ENCODE measurements around the gene HOXC12. TPM values are rescaled to one million over a fixed set of nuclear protein-coding genes. Genes with fewer than 3 reads are reported as not detected.

The HOXC12 gene
- total RNA-seq, 1 donor from 2014 or later, result not detected

DNA sequence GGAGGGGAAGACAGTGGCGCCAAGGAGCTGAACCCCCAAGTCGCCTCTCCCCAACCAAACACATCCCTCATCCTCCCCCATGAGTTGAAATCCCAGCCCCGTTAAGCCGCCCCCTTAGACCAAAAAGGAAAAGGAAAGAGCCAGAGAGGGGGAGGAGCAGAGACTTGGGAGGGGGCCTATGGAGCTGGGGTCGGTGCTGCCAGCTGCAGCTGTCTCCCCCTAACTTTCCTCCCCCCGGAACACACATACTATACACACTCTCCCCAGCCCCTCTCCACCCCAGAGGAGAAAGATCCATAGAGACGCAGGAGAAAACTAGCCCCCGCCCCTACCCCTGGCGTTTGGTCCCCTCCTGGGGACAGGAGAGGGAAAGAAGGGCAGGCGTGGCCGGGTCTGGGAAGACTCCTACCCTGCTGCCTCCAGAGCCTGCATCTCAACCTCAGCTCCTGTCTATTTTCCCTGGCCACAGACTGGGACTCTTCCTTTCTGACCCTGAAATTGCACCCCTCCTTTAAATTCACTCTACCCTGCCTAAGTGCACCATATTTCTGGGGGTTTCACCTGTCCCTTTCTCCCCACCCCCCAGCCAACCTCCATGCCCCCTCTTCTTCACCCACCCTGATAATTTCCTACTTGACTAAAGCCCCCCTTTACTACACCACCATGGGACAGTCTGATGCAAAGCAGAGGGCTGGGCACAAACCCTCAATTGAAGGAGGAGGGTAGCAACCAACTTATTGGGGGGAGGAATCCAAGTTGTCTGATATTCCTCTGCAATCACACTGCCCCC is 43.6 kb downstream of the HOXC12 start:
- TF ChIP-seq CTCF (IDR thresholded peaks at IDR 0.05; ENCODE audit: insufficient read depth, low read length, severe bottlenecking), result no peak
- peaks cover 91% of the 10 kb centered on the region for H3K27me3 ChIP-seq (ENCODE audit: control insufficient read depth, insufficient read depth, low read length)
- FAIRE-seq (no peak), DNase-seq (ENCODE audit: low read depth) (no peak)
- H3K4me3 ChIP-seq (ENCODE audit: low read depth, low read length), result no peak overlapping the region
- H3K36me3 ChIP-seq (ENCODE audit: control insufficient read depth, insufficient read depth, low read length), result no peaks in the 10 kb centered on the region

- TF ChIP-seq CTCF (IDR thresholded peaks at IDR 0.05; ENCODE audit: insufficient read depth, low read length, severe bottlenecking), result no peak
- FAIRE-seq (no peak), DNase-seq (ENCODE audit: low read depth) (no peak)
- Histone ChIP-seq H3K36me3 (ENCODE audit: control insufficient read depth, insufficient read depth, low read length) (no peaks in the 10 kb centered on the region), H3K4me3 (ENCODE audit: low read depth, low read length) (no peak overlapping the region), H3K27me3 (ENCODE audit: control insufficient read depth, insufficient read depth, low read length) (peaks cover 89% of the 10 kb centered on the region)
Observed at GRCh38 chr12:53998900-53999236, 44.2 kb downstream of the HOXC12 start.

DNA sequence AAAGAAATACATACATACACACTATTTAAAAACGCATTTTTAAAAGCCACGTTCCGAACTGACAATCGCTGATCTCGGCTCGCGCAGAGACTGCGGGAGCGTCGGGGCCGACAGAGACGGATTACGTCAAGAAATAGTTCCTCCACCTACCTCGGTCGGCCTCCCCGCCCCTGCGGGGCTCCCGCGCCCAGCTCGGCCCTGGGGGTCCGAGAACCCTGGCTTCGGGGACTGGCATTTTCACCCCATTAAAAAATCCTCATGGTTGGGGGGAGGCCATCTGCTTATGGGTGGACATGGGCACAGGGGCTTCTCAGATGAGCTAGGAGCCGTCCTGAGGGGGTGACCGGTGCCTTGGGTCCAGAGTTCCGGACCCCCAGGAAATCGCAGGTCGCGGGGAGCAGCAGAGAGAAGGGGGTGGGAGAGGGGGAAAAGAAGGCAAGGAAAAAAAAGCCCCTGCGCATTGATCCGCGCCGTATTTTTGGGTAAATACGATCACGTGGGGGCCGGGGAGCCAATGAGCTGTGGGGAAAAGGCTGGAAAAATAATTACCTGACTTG is 44.9 kb downstream of the HOXC12 start:
- Histone ChIP-seq H3K27me3 (ENCODE audit: control insufficient read depth, insufficient read depth, low read length) (peaks cover 89% of the 10 kb centered on the region), H3K36me3 (ENCODE audit: control insufficient read depth, insufficient read depth, low read length) (no peaks in the 10 kb centered on the region), H3K4me3 (ENCODE audit: low read depth, low read length) (no peak overlapping the region)
- TF ChIP-seq CTCF (IDR thresholded peaks at IDR 0.05; ENCODE audit: insufficient read depth, low read length, severe bottlenecking), result no peak
- FAIRE-seq, result no peak
- no peak for DNase-seq (ENCODE audit: low read depth)

DNA sequence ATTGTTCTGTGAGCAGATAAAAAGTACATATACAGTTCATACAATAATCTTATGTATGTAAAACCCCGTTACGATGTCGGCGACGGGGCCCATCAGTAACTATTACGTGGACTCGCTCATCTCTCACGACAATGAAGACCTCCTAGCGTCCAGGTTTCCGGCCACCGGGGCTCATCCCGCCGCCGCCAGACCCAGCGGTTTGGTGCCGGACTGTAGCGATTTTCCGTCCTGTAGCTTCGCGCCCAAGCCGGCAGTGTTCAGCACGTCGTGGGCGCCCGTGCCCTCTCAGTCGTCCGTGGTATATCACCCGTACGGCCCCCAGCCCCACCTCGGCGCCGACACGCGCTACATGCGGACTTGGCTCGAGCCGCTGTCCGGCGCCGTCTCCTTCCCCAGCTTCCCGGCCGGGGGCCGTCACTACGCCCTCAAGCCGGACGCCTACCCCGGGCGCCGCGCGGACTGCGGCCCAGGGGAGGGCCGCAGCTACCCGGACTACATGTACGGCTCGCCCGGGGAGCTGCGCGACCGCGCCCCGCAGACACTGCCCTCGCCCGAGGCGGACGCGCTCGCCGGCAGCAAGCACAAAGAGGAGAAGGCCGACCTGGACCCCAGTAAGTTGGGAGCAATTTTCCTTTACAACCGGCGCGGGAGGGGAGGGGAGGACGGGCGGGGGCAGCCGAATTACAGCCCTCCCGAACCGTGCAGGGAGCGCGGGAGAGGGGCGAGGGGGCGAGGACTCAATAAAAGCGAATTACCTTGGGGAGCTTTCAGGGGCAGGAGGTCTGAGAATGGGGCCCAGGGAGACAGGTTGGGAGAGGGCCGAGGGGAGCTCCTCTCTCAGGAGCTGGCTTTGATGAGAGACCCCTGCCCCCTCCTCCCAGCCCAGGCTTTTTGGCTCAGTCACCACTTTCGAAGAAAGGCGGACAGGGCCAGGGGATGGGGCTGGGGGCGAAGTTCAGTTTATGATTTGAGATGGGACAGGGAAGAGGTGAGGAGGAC is 45.7 kb downstream of the HOXC12 start, which contains the start of gene HOXC9:
HOXC9 (plus strand) TSS at position 46 of the 999 bp plus-strand sequence; CDS start at position 74, 28 bp downstream.
- Histone ChIP-seq H3K27me3 (ENCODE audit: control insufficient read depth, insufficient read depth, low read length) (peaks cover 89% of the 10 kb centered on the region), H3K36me3 (ENCODE audit: control insufficient read depth, insufficient read depth, low read length) (no peaks in the 10 kb centered on the region), H3K4me3 (ENCODE audit: low read depth, low read length) (no peak within 1 kb of the TSS)
- TF ChIP-seq CTCF (IDR thresholded peaks at IDR 0.05; ENCODE audit: insufficient read depth, low read length, severe bottlenecking), result no peak
- DNase-seq (ENCODE audit: low read depth), result no peak
- FAIRE-seq, result no peak

- Histone ChIP-seq H3K36me3 (ENCODE audit: control insufficient read depth, insufficient read depth, low read length) (no peaks in the 10 kb centered on the region), H3K27me3 (ENCODE audit: control insufficient read depth, insufficient read depth, low read length) (peaks cover 89% of the 10 kb centered on the region), H3K4me3 (ENCODE audit: low read depth, low read length) (no peak overlapping the region)
- DNase-seq (ENCODE audit: low read depth) (no peak), FAIRE-seq (no peak)
- TF ChIP-seq CTCF (IDR thresholded peaks at IDR 0.05; ENCODE audit: insufficient read depth, low read length, severe bottlenecking), result no peak
Observed at GRCh38 chr12:54001283-54002187, 46.8 kb downstream of the HOXC12 start.

Measured in bronchial epithelial cell (primary cell).